ENCODE data around the gene MKI67.

The MKI67 gene

DNA sequence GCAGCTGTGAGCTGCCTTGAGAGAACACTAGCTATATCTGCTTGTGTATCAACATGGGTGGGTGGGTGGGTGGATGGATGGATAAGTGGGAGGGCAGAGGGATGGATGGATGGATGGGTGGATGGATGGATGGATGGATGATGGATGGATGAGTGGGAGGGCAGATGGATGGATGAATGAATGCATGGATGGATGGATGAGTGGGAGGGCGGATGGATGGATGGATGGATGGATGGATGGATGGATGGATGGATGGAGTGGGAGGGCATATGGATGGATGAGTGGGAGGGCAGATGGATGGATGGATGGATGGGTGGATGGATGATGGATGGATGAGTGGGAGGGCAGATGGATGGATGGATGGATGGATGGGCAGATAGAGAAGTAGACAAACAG is 76.1 kb downstream of the MKI67 start:
- DNase-seq (ENCODE audit: low read depth) = no peak
- TF ChIP-seq, protein P1, sequence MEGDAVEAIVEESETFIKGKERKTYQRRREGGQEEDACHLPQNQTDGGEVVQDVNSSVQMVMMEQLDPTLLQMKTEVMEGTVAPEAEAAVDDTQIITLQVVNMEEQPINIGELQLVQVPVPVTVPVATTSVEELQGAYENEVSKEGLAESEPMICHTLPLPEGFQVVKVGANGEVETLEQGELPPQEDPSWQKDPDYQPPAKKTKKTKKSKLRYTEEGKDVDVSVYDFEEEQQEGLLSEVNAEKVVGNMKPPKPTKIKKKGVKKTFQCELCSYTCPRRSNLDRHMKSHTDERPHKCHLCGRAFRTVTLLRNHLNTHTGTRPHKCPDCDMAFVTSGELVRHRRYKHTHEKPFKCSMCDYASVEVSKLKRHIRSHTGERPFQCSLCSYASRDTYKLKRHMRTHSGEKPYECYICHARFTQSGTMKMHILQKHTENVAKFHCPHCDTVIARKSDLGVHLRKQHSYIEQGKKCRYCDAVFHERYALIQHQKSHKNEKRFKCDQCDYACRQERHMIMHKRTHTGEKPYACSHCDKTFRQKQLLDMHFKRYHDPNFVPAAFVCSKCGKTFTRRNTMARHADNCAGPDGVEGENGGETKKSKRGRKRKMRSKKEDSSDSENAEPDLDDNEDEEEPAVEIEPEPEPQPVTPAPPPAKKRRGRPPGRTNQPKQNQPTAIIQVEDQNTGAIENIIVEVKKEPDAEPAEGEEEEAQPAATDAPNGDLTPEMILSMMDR (IDR thresholded peaks at IDR 0.05; ENCODE audit: insufficient read depth, low read depth, low read length, missing control alignments) = no peak
- no peak overlapping the region for H3K4me3 ChIP-seq (ENCODE audit: low read length)

- no peak for DNase-seq (ENCODE audit: low read depth)
- peak overlapping the region; percentile 77 for H3K4me3 ChIP-seq (ENCODE audit: low read length)
- TF ChIP-seq, protein P1 (IDR thresholded peaks at IDR 0.05; ENCODE audit: insufficient read depth, low read depth, low read length, missing control alignments) = no peak
These were observed 76.8 kb downstream of the MKI67 start for GRCh38 chr10:128049226-128050120.

GRCh38 chr10:128048819-128049210 is 77.4 kb downstream of the MKI67 start:
- peak overlapping the region; percentile 77 for H3K4me3 ChIP-seq (ENCODE audit: low read length)
- TF ChIP-seq, protein P1 (IDR thresholded peaks at IDR 0.05; ENCODE audit: insufficient read depth, low read depth, low read length, missing control alignments) = no peak
- no peak for DNase-seq (ENCODE audit: low read depth)

GRCh38 chr10:128047991-128048818 is 78.0 kb downstream of the MKI67 start:
- peak overlapping the region; percentile 77 for H3K4me3 ChIP-seq (ENCODE audit: low read length)
- peak; percentile 91 for DNase-seq (ENCODE audit: low read depth)
- TF ChIP-seq, protein P1 (IDR thresholded peaks at IDR 0.05; ENCODE audit: insufficient read depth, low read depth, low read length, missing control alignments) = no peak

GRCh38 chr10:128047351-128047750 is 78.9 kb downstream of the MKI67 start:
- TF ChIP-seq, protein P1 (IDR thresholded peaks at IDR 0.05; ENCODE audit: insufficient read depth, low read depth, low read length, missing control alignments) = no peak
- peak; percentile 97 for DNase-seq (ENCODE audit: low read depth)
- H3K4me3 ChIP-seq (ENCODE audit: low read length) = peak overlapping the region; percentile 77

- TF ChIP-seq, protein P1 (IDR thresholded peaks at IDR 0.05; ENCODE audit: insufficient read depth, low read depth, low read length, missing control alignments) = no peak
- peak overlapping the region; percentile 77 for H3K4me3 ChIP-seq (ENCODE audit: low read length)
- no peak for DNase-seq (ENCODE audit: low read depth)
These were observed 79.3 kb downstream of the MKI67 start for GRCh38 chr10:128046953-128047290.

All from epithelial cell of esophagus (primary cell).